ENCODE data around the gene RAB35.

The RAB35 gene

GRCh38 chr12:120115066-120115465 is 1.5 kb downstream of the RAB35 start:
- H3K27ac ChIP-seq (ENCODE audit: low read depth, low read length): no peak overlapping the region
- H3K9me3 ChIP-seq (ENCODE audit: control insufficient read depth, insufficient read depth, low read length): no peaks in the 10 kb centered on the region
- peaks cover 72% of the 10 kb centered on the region for H3K4me1 ChIP-seq (ENCODE audit: control insufficient read depth, low read length)
- peaks cover 10% of the 10 kb centered on the region for H3F3A ChIP-seq (ENCODE audit: control insufficient read depth, insufficient read depth)
- H3K36me3 ChIP-seq (ENCODE audit: control insufficient read depth, low read length): peaks cover 60% of the 10 kb centered on the region
- H3K4me3 ChIP-seq (ENCODE audit: low read length): peak overlapping the region; percentile 96
- no peaks in the 10 kb centered on the region for H3K27me3 ChIP-seq (ENCODE audit: control insufficient read depth, low read length)
- H3K4me2 ChIP-seq (ENCODE audit: low read length): peak overlapping the region; percentile 74
- no peak for TF ChIP-seq CTCF (IDR thresholded peaks at IDR 0.05; ENCODE audit: low read depth, low read length, poor library complexity, severe bottlenecking)
- no peak for TF ChIP-seq EZH2phosphoT487 (IDR thresholded peaks at IDR 0.05; ENCODE audit: borderline replicate concordance, low read length)
- no peaks in the 10 kb centered on the region for H3K9me2 ChIP-seq (replicated peaks; ENCODE audit: control insufficient read depth, low read length)
- H3K79me2 ChIP-seq (ENCODE audit: control insufficient read depth, low read length): peaks cover 90% of the 10 kb centered on the region
- peaks cover 33% of the 10 kb centered on the region; the same call in 1 of the 2 replicates for H4K20me1 ChIP-seq (ENCODE audit: control insufficient read depth, insufficient read depth, low read depth, low read length)

- Histone ChIP-seq H3F3A (ENCODE audit: control insufficient read depth, insufficient read depth) (0 out of 2 replicates have a peak, but pooled peaks cover 2% of the 10 kb centered on the region), H3K9me3 (ENCODE audit: control insufficient read depth, insufficient read depth, low read length) (no peaks in the 10 kb centered on the region), H4K20me1 (ENCODE audit: control insufficient read depth, insufficient read depth, low read depth, low read length) (peaks cover 32% of the 10 kb centered on the region), H3K27ac (ENCODE audit: low read depth, low read length) (peak overlapping the region; percentile 52), H3K4me2 (ENCODE audit: low read length) (peak overlapping the region; percentile 93), H3K79me2 (ENCODE audit: control insufficient read depth, low read length) (peaks cover 100% of the 10 kb centered on the region), H3K4me1 (ENCODE audit: control insufficient read depth, low read length) (peaks cover 51% of the 10 kb centered on the region), H3K9me2 (replicated peaks; ENCODE audit: control insufficient read depth, low read length) (no peaks in the 10 kb centered on the region), H3K36me3 (ENCODE audit: control insufficient read depth, low read length) (peaks cover 58% of the 10 kb centered on the region), H3K4me3 (ENCODE audit: low read length) (peak overlapping the region; percentile 56), H3K27me3 (ENCODE audit: control insufficient read depth, low read length) (no peaks in the 10 kb centered on the region)
- TF ChIP-seq EZH2phosphoT487 (IDR thresholded peaks at IDR 0.05; ENCODE audit: borderline replicate concordance, low read length) (no peak), CTCF (IDR thresholded peaks at IDR 0.05; ENCODE audit: low read depth, low read length, poor library complexity, severe bottlenecking) (no peak)
Measured at GRCh38 chr12:120110550-120111501, 5.7 kb downstream of the RAB35 start.

GRCh38 chr12:120109570-120110267 is 6.8 kb downstream of the RAB35 start:
- Histone ChIP-seq H3K9me2 (replicated peaks; ENCODE audit: control insufficient read depth, low read length) (no peaks in the 10 kb centered on the region), H3K9me3 (ENCODE audit: control insufficient read depth, insufficient read depth, low read length) (no peaks in the 10 kb centered on the region), H3K4me2 (ENCODE audit: low read length) (peak overlapping the region; percentile 93), H3K4me3 (ENCODE audit: low read length) (no peak overlapping the region), H3K27ac (ENCODE audit: low read depth, low read length) (peak overlapping the region; percentile 52), H3K79me2 (ENCODE audit: control insufficient read depth, low read length) (peaks cover 100% of the 10 kb centered on the region), H3K4me1 (ENCODE audit: control insufficient read depth, low read length) (peaks cover 40% of the 10 kb centered on the region), H4K20me1 (ENCODE audit: control insufficient read depth, insufficient read depth, low read depth, low read length) (peaks cover 25% of the 10 kb centered on the region), H3F3A (ENCODE audit: control insufficient read depth, insufficient read depth) (0 out of 2 replicates have a peak, but pooled peaks cover 2% of the 10 kb centered on the region), H3K36me3 (ENCODE audit: control insufficient read depth, low read length) (peaks cover 53% of the 10 kb centered on the region), H3K27me3 (ENCODE audit: control insufficient read depth, low read length) (no peaks in the 10 kb centered on the region)
- no peak for TF ChIP-seq EZH2phosphoT487 (IDR thresholded peaks at IDR 0.05; ENCODE audit: borderline replicate concordance, low read length)
- TF ChIP-seq CTCF (IDR thresholded peaks at IDR 0.05; ENCODE audit: low read depth, low read length, poor library complexity, severe bottlenecking): no peak
